ENCODE data around the gene SYNC.

SYNC gene

DNA sequence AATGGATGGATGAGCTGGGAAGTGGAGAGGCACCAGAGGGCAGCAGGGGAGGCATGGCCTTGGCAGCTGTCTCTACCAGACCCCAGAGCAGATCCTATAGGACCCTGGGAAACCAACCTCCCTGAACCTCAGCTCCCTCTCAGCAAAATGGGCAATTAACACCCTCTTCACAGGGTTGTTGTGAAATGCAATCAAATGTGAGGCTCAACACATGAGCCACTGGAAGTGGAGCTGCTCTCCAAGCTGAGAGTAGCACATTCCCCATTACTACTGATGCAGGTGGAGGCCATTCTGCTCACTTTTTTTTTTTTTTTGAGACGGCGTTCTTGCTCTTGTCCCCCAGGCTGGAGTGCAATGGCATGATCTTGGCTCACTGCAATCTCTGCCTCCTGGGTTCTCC is 6.5 kb upstream of the SYNC start:
- TF ChIP-seq BACH2 (CRISPR knock-in tag; IDR thresholded peaks at IDR 0.05; ENCODE audit: borderline replicate concordance) (no peak), ZNF70 (CRISPR knock-in tag; IDR thresholded peaks at IDR 0.05) (no peak), ZC3H10 (CRISPR knock-in tag; IDR thresholded peaks at IDR 0.05) (no peak), POU6F1 (CRISPR knock-in tag; IDR thresholded peaks at IDR 0.05; ENCODE audit: borderline replicate concordance, low read depth) (no peak), CSDC2 (CRISPR knock-in tag; IDR thresholded peaks at IDR 0.05) (no peak), RARB (CRISPR knock-in tag; IDR thresholded peaks at IDR 0.05) (no peak), ISL1 (CRISPR knock-in tag; IDR thresholded peaks at IDR 0.05) (no peak), ZNF8 (CRISPR knock-in tag; IDR thresholded peaks at IDR 0.05) (no peak), GLIS3 (CRISPR knock-in tag; IDR thresholded peaks at IDR 0.05) (no peak), ARNTL (CRISPR knock-in tag; IDR thresholded peaks at IDR 0.05; ENCODE audit: borderline replicate concordance, low read depth) (no peak), CREB5 (CRISPR knock-in tag; IDR thresholded peaks at IDR 0.05; ENCODE audit: low read depth) (no peak), TOX (CRISPR knock-in tag; IDR thresholded peaks at IDR 0.05; ENCODE audit: borderline replicate concordance) (no peak)
- TF ChIP-seq, protein P1, sequence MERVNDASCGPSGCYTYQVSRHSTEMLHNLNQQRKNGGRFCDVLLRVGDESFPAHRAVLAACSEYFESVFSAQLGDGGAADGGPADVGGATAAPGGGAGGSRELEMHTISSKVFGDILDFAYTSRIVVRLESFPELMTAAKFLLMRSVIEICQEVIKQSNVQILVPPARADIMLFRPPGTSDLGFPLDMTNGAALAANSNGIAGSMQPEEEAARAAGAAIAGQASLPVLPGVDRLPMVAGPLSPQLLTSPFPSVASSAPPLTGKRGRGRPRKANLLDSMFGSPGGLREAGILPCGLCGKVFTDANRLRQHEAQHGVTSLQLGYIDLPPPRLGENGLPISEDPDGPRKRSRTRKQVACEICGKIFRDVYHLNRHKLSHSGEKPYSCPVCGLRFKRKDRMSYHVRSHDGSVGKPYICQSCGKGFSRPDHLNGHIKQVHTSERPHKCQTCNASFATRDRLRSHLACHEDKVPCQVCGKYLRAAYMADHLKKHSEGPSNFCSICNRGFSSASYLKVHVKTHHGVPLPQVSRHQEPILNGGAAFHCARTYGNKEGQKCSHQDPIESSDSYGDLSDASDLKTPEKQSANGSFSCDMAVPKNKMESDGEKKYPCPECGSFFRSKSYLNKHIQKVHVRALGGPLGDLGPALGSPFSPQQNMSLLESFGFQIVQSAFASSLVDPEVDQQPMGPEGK (CRISPR knock-in tag; IDR thresholded peaks at IDR 0.05; ENCODE audit: borderline replicate concordance): no peak

DNA sequence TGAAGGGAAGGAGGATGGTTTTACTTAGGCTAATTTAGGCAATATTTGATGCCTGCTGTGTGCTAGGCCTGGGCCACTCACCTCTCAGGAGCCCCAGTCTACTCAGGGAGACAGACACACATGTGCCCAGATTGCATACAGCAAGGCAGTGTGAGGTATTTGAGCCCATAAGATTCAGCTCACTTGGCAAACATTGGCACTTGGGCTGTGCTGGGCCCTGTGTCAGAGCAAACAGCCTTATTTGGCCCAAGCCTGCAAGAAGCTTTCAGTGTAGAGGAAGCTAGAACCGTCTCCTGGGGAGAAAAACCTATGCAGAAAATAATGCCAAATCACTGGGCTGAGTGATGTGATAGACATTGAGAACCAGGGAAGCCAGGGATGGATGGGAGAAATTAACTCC is 3.9 kb upstream of the SYNC start:
- TF ChIP-seq ZNF8 (CRISPR knock-in tag; IDR thresholded peaks at IDR 0.05): no peak
- no peak for TF ChIP-seq PPARA (CRISPR knock-in tag; IDR thresholded peaks at IDR 0.05; ENCODE audit: borderline replicate concordance)
- TF ChIP-seq ZC3H10 (CRISPR knock-in tag; IDR thresholded peaks at IDR 0.05): no peak
- TF ChIP-seq ZNF565 (CRISPR knock-in tag; conservative IDR thresholded peaks at IDR 0.05; ENCODE audit: low read depth): no peak
- no peak for TF ChIP-seq POU6F1 (CRISPR knock-in tag; IDR thresholded peaks at IDR 0.05; ENCODE audit: borderline replicate concordance, low read depth)
- TF ChIP-seq ESRRG (CRISPR knock-in tag; IDR thresholded peaks at IDR 0.05): no peak
- no peak for TF ChIP-seq CSDC2 (CRISPR knock-in tag; IDR thresholded peaks at IDR 0.05)
- no peak for TF ChIP-seq TOX (CRISPR knock-in tag; IDR thresholded peaks at IDR 0.05; ENCODE audit: borderline replicate concordance)
- TF ChIP-seq ZFP3 (CRISPR knock-in tag; IDR thresholded peaks at IDR 0.05): no peak
- no peak for TF ChIP-seq OSR1 (CRISPR knock-in tag; IDR thresholded peaks at IDR 0.05)
- TF ChIP-seq CREB5 (CRISPR knock-in tag; IDR thresholded peaks at IDR 0.05; ENCODE audit: low read depth): no peak
- no peak for TF ChIP-seq GLIS3 (CRISPR knock-in tag; IDR thresholded peaks at IDR 0.05)
- TF ChIP-seq TSHZ2 (CRISPR knock-in tag; IDR thresholded peaks at IDR 0.05): no peak
- ATAC-seq: no peak

More for the DNA sequence above, 6.5 kb upstream of the SYNC start:
- ATAC-seq: no peak

- TF ChIP-seq TCF4 (CRISPR knock-in tag; IDR thresholded peaks at IDR 0.05; ENCODE audit: borderline replicate concordance) (no peak), ZNF565 (CRISPR knock-in tag; conservative IDR thresholded peaks at IDR 0.05; ENCODE audit: low read depth) (no peak), CSDC2 (CRISPR knock-in tag; IDR thresholded peaks at IDR 0.05) (no peak), ZNF8 (CRISPR knock-in tag; IDR thresholded peaks at IDR 0.05) (no peak), TOX (CRISPR knock-in tag; IDR thresholded peaks at IDR 0.05; ENCODE audit: borderline replicate concordance) (no peak), ISL1 (CRISPR knock-in tag; IDR thresholded peaks at IDR 0.05) (no peak), PPARA (CRISPR knock-in tag; IDR thresholded peaks at IDR 0.05; ENCODE audit: borderline replicate concordance) (no peak), RARB (CRISPR knock-in tag; IDR thresholded peaks at IDR 0.05) (no peak), POU6F1 (CRISPR knock-in tag; IDR thresholded peaks at IDR 0.05; ENCODE audit: borderline replicate concordance, low read depth) (no peak), ESRRG (CRISPR knock-in tag; IDR thresholded peaks at IDR 0.05) (no peak)
- ATAC-seq: no peak
These were observed 2.9 kb upstream of the SYNC start for GRCh38 chr1:32705516-32705915.

All from SK-N-SH treated with all-trans-retinoic acid at 6 μM for 48 hours (cell line).